ENCODE measurements around the gene XPNPEP1.

GRCh38 chr10:109922358-109922975, 844 bp downstream of the XPNPEP1 start:
- TF ChIP-seq YY1 (IDR thresholded peaks at IDR 0.05; ENCODE audit: insufficient read depth, insufficient read length) (no peak), SUZ12 (IDR thresholded peaks at IDR 0.05; ENCODE audit: extremely low read depth, insufficient read depth, insufficient read length) (no peak), ZNF274 (IDR thresholded peaks at IDR 0.05; ENCODE audit: low read depth, low read length) (no peak)
